HG03520 (cell line): ENCODE results near the gene WDR18.
"Not testable (repeated sequence)": the region's sequence is repeated elsewhere in the genome, so short reads cannot be mapped to it uniquely, and the experiment has no call there.

ENCODE experiments used
- ATAC-seq: cut with Tn5 transposase; IDR thresholded peaks from one replicate; pipeline ENCODE4 v1.9.1; 2021; ENCODE audit warnings: mild to moderate bottlenecking, moderate library complexity; ENCODE audit not compliant: unreplicated experiment

The WDR18 gene

GRCh38 chr19:1018393-1018792 is 34.2 kb downstream of the WDR18 start:
- ATAC-seq = no peak

GRCh38 chr19:1018932-1019615 is 34.9 kb downstream of the WDR18 start:
- ATAC-seq = no peak

- ATAC-seq = no peak
Measured at GRCh38 chr19:1019616-1019961, 35.4 kb downstream of the WDR18 start.

GRCh38 chr19:1019980-1020867 is 36.1 kb downstream of the WDR18 start:
- no peak for ATAC-seq

- ATAC-seq = peak; percentile 83
Measured at GRCh38 chr19:1020868-1021425, 36.8 kb downstream of the WDR18 start, which contains the start of gene TMEM259. TMEM259 (minus strand) TSS chr19:1021123; CDS start chr19:1020996, 127 bp downstream.

- ATAC-seq = not testable (repeated sequence)
Measured at GRCh38 chr19:1023883-1024188, 39.7 kb downstream of the WDR18 start.

- not testable (repeated sequence) for ATAC-seq
Measured at GRCh38 chr19:1025080-1025479, 40.9 kb downstream of the WDR18 start.

GRCh38 chr19:1025960-1026782 is 42.0 kb downstream of the WDR18 start, which contains the start of gene CNN2:
CNN2 (plus strand) TSS chr19:1026608; CDS start chr19:1026662, 54 bp downstream.
- peak; percentile 50 for ATAC-seq

- ATAC-seq = no peak
Measured at GRCh38 chr19:1026783-1027649, 42.9 kb downstream of the WDR18 start.

- ATAC-seq = no peak
Measured at GRCh38 chr19:1027650-1028061, 43.5 kb downstream of the WDR18 start.

- no peak for ATAC-seq
Measured at GRCh38 chr19:1028062-1028926, 44.1 kb downstream of the WDR18 start.

GRCh38 chr19:1032264-1032867 is 48.2 kb downstream of the WDR18 start:
- ATAC-seq = no peak

GRCh38 chr19:1035998-1036621 is 52.0 kb downstream of the WDR18 start:
- ATAC-seq = no peak

GRCh38 chr19:1037621-1038064 is 53.5 kb downstream of the WDR18 start:
- ATAC-seq = no peak

GRCh38 chr19:1038978-1039645 is 55.0 kb downstream of the WDR18 start:
- ATAC-seq = no peak

GRCh38 chr19:1039646-1040475 is 55.7 kb downstream of the WDR18 start, which contains the start of gene ABCA7:
ABCA7 (plus strand) TSS chr19:1040107; CDS start chr19:1041362, 1,255 bp downstream.
- ATAC-seq = peak; percentile 70
